HL-60 (cell line): ENCODE results near the gene TM7SF3.

ENCODE experiments used
- POLR2AphosphoS5 ChIP-seq: IDR thresholded peaks from 2 replicates; pipeline ENCODE4 v1.6.1; 2012; ENCODE audit warnings: low read depth
- TF ChIP-seq, protein P1 (sequence below): IDR thresholded peaks from one replicate; pipeline ENCODE4 v1.5.1; 2011; ENCODE audit warnings: low read length, control low read depth, inconsistent platforms; ENCODE audit not compliant: insufficient read depth

GRCh38 chr12:27052176-27052575 is 38.0 kb upstream of the TM7SF3 start:
- TF ChIP-seq, protein P1, sequence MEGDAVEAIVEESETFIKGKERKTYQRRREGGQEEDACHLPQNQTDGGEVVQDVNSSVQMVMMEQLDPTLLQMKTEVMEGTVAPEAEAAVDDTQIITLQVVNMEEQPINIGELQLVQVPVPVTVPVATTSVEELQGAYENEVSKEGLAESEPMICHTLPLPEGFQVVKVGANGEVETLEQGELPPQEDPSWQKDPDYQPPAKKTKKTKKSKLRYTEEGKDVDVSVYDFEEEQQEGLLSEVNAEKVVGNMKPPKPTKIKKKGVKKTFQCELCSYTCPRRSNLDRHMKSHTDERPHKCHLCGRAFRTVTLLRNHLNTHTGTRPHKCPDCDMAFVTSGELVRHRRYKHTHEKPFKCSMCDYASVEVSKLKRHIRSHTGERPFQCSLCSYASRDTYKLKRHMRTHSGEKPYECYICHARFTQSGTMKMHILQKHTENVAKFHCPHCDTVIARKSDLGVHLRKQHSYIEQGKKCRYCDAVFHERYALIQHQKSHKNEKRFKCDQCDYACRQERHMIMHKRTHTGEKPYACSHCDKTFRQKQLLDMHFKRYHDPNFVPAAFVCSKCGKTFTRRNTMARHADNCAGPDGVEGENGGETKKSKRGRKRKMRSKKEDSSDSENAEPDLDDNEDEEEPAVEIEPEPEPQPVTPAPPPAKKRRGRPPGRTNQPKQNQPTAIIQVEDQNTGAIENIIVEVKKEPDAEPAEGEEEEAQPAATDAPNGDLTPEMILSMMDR, result no peak
- no peak for TF ChIP-seq POLR2AphosphoS5
